Pancreas (tissue), 10 donors: ENCODE results near the gene TBC1D14. TPM values are rescaled to one million over a fixed set of nuclear protein-coding genes. Genes with fewer than 3 reads are reported as not detected.

Source experiments
- ATAC-seq, 4 donors: fragments of 200-7000 bp; cut with Tn5 transposase; one replicate each; pipeline versions ENCODE4 v1.8.0 to v1.9.1; 2020; ENCODE audit warnings: mild to moderate bottlenecking in 4 of 4, moderate library complexity in 4 of 4
- DNase-seq, 6 donors: peaks; one replicate each; pipeline ENCODE4 v3.0.0-alpha.2; 2020
- FAIRE-seq: peaks from 2 replicates; lab custom pipeline; 2012; peaks lifted over from hg19 to GRCh38; lab: Jason Lieb, UNC
- H3K27ac ChIP-seq, 4 donors: fragments of 200-600 bp; sonication (generic); 1 replicate in 3 of 4; 2 replicates in 1 of 4; pipeline versions ENCODE4 v1.5.0 to v1.8.0; 2020
- H3K27me3 ChIP-seq, 4 donors: fragments of 200-600 bp; one replicate each; pipeline ENCODE4 v1.8.0; 2021
- H3K36me3 ChIP-seq, 3 donors: fragments of 200-600 bp; sonication (generic) in 1 of 3; one replicate each; pipeline versions ENCODE4 v1.5.0 to v1.8.0; 2020 to 2021
- H3K4me1 ChIP-seq, 3 donors: fragments of 200-600 bp; one replicate each; pipeline ENCODE4 v1.8.0; 2021
- H3K4me3 ChIP-seq, 4 donors: fragments of 200-600 bp; sonication (generic) in 2 of 4; one replicate each; pipeline versions ENCODE4 v1.5.0 to v1.8.0; 2020 to 2021
- H3K9me3 ChIP-seq, 4 donors: fragments of 200-600 bp; one replicate each; pipeline ENCODE4 v1.8.0; 2021
- WGBS, 2 donors: extraction: QIAGEN DNeasy Blood & Tissue Kit; methylation state at CpG; one replicate each; pipeline ENCODE4 v1.1.7; 2013; 5-methylcytosine and 5-hydroxymethylcytosine counted together
- intact Hi-C, 3 donors: fragments of 100-400 bp; cut with DNase I; formaldehyde crosslinking; loops; one replicate each; pipeline versions ENCODE4 v1.11.1 to v1.14.2; 2022
- polyA plus RNA-seq, 2 donors: library from polyadenylated mRNA; stranded (reverse); fragments of 200-250 nt; gene quantifications; one replicate each; pipeline ENCODE4 v1.2.3, GENCODE V29; 2013
- total RNA-seq, 6 donors: library from RNA; stranded (reverse); fragmentation: NEBNext Ultra II Directional in 4 of 6; extraction: Animal tissue kit (Norgen Biotek cat#: 25700) in 4 of 6; gene quantifications; one replicate each; pipeline versions ENCODE4 v1.2.1 to v1.2.4, GENCODE V29; 2021 to 2023
- TF ChIP-seq, protein P1 (sequence below), 4 donors: fragments of 200-600 bp; sonication (generic) in 3 of 4; IDR thresholded peaks; one replicate each; pipeline versions ENCODE4 v1.5.0 to v1.8.0; 2021; ENCODE audit warnings: antibody characterized with exemption in 4 of 4
- donor health status: healthy with polysubstance abuse.
- donor health status: DM: no; HTN: no; CAD: no; lungs with moderate emphysema.
- donor health status: DM: no; HTN: no; CAD: no.
- donor health status: control.
- donor health status: control.
- donor health status: Bipolar disorder and iron deficiency.
- donor health status: DM: yes; HTN: yes; CAD: no.
- donor health status: DM: no; HTN: no; CAD: no.
- donor health status: DM: no; HTN: no; CAD: no.
- donor health status: DM: yes; HTN: yes; CAD: no.

The TBC1D14 gene
- total and polyA plus RNA-seq, 8 donors = 8.9 to 23.9 (median 14.8) TPM

DNA sequence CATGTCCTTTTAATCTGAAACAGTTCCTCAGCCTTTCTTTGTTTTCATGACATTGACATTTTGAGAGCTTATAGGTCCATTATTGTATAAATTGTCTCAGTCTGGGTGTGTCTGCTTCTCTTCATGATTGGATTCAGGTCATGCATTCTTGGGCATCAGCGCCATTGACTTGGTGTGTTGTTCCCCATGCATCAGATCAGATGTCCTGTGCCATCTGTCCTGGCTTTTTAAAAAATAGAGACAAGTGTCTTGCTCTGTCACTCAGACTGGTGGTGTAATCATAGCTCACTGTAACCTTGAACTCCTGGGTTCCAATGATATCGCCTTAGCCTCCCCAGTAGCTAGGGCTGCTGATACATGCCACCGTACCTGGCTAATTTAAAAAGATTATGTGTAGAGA lies 55.7 kb downstream of the TBC1D14 start:
- intact Hi-C loops = no loop called here
- peaks cover 9 to 20% (median 17%) of the 10 kb centered on the region in 3 donors for H3K4me1 ChIP-seq
- no peaks in the 10 kb centered on the region for H3K9me3 ChIP-seq
- H3K4me3 ChIP-seq = no peak overlapping the region
- no peak for DNase-seq
- FAIRE-seq = no peak
- H3K27ac ChIP-seq = no peak overlapping the region
- no peaks in the 10 kb centered on the region for H3K36me3 ChIP-seq
- no peak for ATAC-seq
- 75 to 86% methylated on average over 3 of the region's 3 CpGs for WGBS, 2 donors
- TF ChIP-seq, protein P1, sequence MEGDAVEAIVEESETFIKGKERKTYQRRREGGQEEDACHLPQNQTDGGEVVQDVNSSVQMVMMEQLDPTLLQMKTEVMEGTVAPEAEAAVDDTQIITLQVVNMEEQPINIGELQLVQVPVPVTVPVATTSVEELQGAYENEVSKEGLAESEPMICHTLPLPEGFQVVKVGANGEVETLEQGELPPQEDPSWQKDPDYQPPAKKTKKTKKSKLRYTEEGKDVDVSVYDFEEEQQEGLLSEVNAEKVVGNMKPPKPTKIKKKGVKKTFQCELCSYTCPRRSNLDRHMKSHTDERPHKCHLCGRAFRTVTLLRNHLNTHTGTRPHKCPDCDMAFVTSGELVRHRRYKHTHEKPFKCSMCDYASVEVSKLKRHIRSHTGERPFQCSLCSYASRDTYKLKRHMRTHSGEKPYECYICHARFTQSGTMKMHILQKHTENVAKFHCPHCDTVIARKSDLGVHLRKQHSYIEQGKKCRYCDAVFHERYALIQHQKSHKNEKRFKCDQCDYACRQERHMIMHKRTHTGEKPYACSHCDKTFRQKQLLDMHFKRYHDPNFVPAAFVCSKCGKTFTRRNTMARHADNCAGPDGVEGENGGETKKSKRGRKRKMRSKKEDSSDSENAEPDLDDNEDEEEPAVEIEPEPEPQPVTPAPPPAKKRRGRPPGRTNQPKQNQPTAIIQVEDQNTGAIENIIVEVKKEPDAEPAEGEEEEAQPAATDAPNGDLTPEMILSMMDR (IDR thresholded peaks at IDR 0.05) = no peak
- H3K27me3 ChIP-seq = no peaks in the 10 kb centered on the region

DNA sequence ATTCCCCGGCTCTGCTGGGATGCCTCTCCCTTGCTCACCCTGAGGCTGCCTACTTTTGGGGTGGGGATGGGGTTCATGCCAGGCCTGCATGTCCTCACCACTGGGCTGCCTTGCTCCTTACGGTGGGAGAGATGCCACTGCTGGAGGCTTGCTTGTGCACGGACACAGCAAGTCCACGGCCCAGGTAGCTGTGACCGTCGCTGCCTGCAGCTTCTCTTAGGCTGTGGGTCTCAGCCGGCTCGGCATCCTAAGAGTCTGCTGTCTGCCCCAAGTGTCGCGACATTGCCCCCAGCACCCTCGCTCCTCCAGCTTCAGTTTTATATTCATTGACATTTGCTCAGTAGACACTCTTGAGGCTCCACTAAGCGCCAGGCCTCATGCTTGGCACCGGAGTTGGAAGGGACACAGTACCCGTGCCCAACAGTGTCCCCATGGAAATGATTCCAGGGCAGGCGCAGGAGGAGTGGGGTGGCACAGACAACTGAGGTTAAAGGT lies 58.3 kb downstream of the TBC1D14 start:
- TF ChIP-seq, protein P1 (IDR thresholded peaks at IDR 0.05) = no peak
- FAIRE-seq (no peak), DNase-seq (no peak), ATAC-seq (no peak)
- H3K9me3 ChIP-seq = no peaks in the 10 kb centered on the region
- intact Hi-C loops = no loop called here
- H3K4me3 ChIP-seq = no peak overlapping the region
- H3K27me3 ChIP-seq = no peaks in the 10 kb centered on the region
- H3K36me3 ChIP-seq = no peaks in the 10 kb centered on the region
- WGBS, 2 donors = 93 to 94% methylated on average over 15 of the region's 15 CpGs
- H3K27ac ChIP-seq = no peak overlapping the region
- H3K4me1 ChIP-seq = peaks cover 7 to 8% (median 7%) of the 10 kb centered on the region in 3 donors

DNA sequence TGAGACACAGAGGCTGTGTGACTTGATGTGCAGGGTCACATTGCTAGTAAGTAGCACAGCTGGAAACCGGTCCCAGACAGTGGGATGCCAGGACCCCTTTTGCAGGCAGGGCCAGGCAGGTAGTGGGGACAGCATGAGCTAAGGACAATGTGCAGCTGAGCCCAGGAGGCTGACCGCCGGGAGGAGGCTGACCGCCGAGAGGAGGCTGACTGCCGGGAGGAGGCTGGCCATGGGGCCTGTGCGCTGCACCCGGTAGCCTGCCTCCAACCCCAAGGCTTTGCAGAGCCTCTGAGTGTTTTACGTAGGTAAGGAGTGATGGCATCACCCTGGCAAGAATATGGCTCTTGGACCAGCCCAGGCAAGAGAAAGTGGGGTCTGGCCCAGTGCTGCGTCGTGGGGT lies 58.9 kb downstream of the TBC1D14 start:
- ATAC-seq (no peak), DNase-seq (no peak), FAIRE-seq (no peak)
- no peak overlapping the region for H3K27ac ChIP-seq
- H3K4me3 ChIP-seq = no peak overlapping the region
- intact Hi-C loops = no loop called here
- no peaks in the 10 kb centered on the region for H3K27me3 ChIP-seq
- no peaks in the 10 kb centered on the region for H3K9me3 ChIP-seq
- WGBS, 2 donors = 76 to 80% methylated on average over 11 of the region's 11 CpGs
- no peaks in the 10 kb centered on the region for H3K36me3 ChIP-seq
- peaks cover under 1 to 1% (median under 1%) of the 10 kb centered on the region in 3 donors for H3K4me1 ChIP-seq
- TF ChIP-seq, protein P1 (IDR thresholded peaks at IDR 0.05) = no peak

DNA sequence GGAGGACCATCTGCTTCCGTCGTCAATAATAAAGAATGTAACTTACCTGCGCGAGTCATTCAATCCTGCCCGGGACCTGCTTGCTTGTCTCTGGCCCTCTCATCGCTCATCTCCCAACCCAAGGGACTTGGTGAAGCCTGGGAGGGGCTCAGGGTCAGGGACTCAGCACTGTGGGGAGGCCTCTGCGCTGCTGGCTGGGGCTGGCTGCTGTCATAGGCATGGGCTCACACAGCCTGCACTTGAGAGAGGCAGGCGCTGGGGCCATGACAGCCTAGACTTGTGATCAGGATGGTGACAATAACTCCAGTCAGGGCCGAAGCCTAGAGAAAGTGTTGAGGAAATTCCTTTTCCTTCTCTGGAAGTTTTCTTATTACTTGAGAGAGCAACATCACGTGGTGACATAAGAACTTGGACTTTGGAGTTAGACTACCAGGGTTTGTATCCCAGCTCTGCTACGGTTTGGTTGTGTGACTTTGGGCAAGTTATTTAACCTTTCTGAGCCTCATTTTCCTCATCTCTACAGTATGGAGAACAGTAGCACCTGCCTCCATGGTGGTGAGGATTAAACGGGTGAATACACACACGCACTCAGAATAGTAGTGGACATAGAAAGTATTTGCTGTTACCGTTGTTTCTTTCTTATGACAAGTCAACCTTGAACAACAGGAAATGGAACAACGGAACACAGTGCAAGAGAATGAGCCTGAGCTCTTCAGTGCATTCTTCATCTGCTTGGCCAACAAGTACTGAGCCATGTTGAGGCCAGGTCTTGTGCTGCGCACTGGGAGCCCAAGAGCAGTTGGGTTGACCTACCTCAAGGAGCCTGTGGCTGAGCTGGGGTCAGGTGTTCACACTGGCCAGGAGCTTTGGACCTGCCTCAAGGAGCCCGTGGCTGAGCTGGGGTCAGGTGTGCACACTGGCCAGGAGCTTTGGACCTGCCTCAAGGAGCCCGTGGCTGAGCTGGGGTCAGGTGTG lies 60.5 kb downstream of the TBC1D14 start:
- TF ChIP-seq, protein P1 (IDR thresholded peaks at IDR 0.05) = no peak
- no peaks in the 10 kb centered on the region for H3K27me3 ChIP-seq
- ATAC-seq = no peak
- H3K9me3 ChIP-seq = no peaks in the 10 kb centered on the region
- intact Hi-C loops = no loop called here
- H3K36me3 ChIP-seq = no peaks in the 10 kb centered on the region
- no peak for FAIRE-seq
- no peak overlapping the region for H3K27ac ChIP-seq
- no peak for DNase-seq
- H3K4me3 ChIP-seq = no peak overlapping the region
- WGBS, 2 donors = 86% methylated on average over 17 to 18 of the region's 18 CpGs
- H3K4me1 ChIP-seq = peaks cover 0 to 6% (median 4%) of the 10 kb centered on the region in 3 donors
